Measurements from ENCODE around the gene CACNG5. TPM values are rescaled to one million over a fixed set of nuclear protein-coding genes. Genes with fewer than 3 reads are reported as not detected.

The CACNG5 gene
- total and polyA plus RNA-seq, 3 donors from 2014 or later: 0.55 TPM; not detected in 2

DNA sequence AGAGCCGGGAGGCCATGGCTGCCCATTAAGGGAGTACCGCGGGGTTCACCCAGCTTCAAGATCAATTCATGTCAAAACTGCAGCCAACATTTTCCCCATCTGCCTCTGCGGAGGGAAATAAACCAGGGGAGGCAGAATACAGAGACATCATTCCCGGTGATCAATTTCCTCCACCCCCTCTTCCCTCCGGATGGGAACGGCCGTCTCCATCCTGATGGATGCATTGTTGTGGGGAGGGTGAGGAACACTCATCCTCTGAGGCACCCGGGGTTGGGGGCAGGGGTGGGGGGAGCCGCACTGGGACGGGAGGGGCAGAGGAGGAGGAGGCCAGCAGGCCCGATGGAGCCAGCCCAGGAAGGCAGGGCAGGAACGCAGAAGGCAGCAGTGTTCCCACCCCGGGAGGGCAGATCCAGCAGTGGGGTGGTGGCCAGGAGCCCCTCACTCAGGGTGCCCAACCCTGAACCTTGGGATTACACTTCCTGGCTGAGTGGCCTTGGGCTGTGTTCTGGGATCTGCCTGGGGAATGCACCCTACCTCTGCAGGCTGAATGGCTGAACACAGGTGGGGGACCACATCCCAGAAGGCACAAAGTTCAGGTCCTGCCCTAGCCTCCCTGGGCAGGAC lies 14.2 kb downstream of the CACNG5 start:
- 74 to 79% methylated on average over 11 to 14 of the region's 14 CpGs for WGBS, 2 donors

DNA sequence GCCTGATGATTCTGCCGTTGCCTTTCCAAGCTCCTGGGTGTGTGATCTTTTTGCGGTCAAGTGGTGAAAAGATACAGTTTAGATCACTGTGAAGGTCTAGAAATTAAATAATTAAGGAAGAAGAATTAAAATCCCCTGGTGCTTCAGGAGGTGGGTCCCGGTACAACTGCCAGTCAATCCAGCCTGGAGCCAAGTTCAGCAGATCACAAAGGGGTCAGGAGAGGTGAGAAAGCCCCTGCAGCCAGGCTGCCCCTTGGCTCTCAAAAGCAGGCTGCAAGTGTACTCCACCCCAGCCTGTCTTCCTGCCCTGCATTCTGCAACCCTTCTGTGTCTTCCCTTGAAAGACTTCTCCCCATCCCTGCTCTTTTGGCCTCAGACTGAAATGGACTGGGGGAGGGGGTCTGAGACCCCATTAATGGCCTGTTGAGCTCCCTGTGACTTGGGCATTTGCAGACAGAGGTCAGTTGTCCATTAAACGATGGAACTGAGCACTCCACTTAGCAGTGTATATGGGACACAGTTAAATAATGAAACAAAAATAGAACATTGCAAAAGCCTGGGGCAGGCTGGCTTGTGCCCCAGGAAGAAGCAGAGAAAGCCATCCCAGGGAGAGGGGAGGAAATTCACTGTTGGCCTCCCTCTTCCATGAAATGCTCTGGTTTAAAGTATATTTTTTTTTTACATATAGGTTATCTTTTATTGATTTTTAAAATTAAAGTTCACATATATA lies 15.1 kb downstream of the CACNG5 start:
- no peaks in the 10 kb centered on the region for H3K4me1 ChIP-seq
- H3K36me3 ChIP-seq (ENCODE audit: low read depth, missing control alignments): no peaks in the 10 kb centered on the region
- TF ChIP-seq, protein P1, sequence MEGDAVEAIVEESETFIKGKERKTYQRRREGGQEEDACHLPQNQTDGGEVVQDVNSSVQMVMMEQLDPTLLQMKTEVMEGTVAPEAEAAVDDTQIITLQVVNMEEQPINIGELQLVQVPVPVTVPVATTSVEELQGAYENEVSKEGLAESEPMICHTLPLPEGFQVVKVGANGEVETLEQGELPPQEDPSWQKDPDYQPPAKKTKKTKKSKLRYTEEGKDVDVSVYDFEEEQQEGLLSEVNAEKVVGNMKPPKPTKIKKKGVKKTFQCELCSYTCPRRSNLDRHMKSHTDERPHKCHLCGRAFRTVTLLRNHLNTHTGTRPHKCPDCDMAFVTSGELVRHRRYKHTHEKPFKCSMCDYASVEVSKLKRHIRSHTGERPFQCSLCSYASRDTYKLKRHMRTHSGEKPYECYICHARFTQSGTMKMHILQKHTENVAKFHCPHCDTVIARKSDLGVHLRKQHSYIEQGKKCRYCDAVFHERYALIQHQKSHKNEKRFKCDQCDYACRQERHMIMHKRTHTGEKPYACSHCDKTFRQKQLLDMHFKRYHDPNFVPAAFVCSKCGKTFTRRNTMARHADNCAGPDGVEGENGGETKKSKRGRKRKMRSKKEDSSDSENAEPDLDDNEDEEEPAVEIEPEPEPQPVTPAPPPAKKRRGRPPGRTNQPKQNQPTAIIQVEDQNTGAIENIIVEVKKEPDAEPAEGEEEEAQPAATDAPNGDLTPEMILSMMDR (IDR thresholded peaks at IDR 0.05): no peak
- TF ChIP-seq POLR2A (IDR thresholded peaks at IDR 0.05): no peak
- DNase-seq: no peak
- intact Hi-C loops (cut with DNase I; ENCODE audit: low total_unique reads): no loop called here
- H3K27ac ChIP-seq: no peak overlapping the region
- H3K4me3 ChIP-seq: no peak overlapping the region
- WGBS, 2 donors: 68 to 76% methylated on average over 4 of the region's 4 CpGs
- no peaks in the 10 kb centered on the region for H3K9me3 ChIP-seq
- H3K27me3 ChIP-seq: no peaks in the 10 kb centered on the region

More for the DNA sequence above, 14.2 kb downstream of the CACNG5 start:
- H3K4me3 ChIP-seq: no peak overlapping the region
- no peaks in the 10 kb centered on the region for H3K4me1 ChIP-seq
- no peak for DNase-seq
- H3K36me3 ChIP-seq (ENCODE audit: low read depth, missing control alignments): no peaks in the 10 kb centered on the region
- no peaks in the 10 kb centered on the region for H3K27me3 ChIP-seq
- H3K27ac ChIP-seq: no peak overlapping the region
- H3K9me3 ChIP-seq: no peaks in the 10 kb centered on the region
- TF ChIP-seq POLR2A (IDR thresholded peaks at IDR 0.05): no peak
- TF ChIP-seq, protein P1 (IDR thresholded peaks at IDR 0.05): no peak
- intact Hi-C loops (cut with DNase I; ENCODE audit: low total_unique reads): no loop called here

DNA sequence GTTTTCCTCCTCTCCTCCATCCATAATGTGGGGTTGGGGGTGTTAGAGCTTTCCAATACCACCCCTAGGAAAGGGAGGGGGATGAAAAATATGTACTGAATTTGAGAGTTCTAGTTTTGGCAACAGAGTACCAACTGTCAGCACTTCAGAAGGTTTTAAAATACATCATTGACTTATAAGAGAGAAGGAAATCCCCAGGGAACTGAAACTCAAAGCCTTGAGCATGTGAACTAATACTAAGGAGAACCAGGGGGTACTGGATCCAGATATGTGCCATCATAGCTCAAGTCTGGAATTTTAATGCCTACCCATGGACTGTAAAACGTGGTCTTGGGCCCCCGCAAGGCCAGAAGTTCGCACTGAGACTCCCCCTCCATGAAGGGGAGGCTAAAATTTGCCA lies 15.8 kb downstream of the CACNG5 start:
- Histone ChIP-seq H3K9me3 (no peaks in the 10 kb centered on the region), H3K4me3 (no peak overlapping the region), H3K36me3 (ENCODE audit: low read depth, missing control alignments) (no peaks in the 10 kb centered on the region), H3K4me1 (no peaks in the 10 kb centered on the region), H3K27me3 (no peaks in the 10 kb centered on the region), H3K27ac (no peak overlapping the region)
- 62 to 96% methylated on average over 3 of the region's 3 CpGs for WGBS, 2 donors
- intact Hi-C loops (cut with DNase I; ENCODE audit: low total_unique reads): no loop called here
- no peak for DNase-seq
- TF ChIP-seq POLR2A (IDR thresholded peaks at IDR 0.05): no peak
- TF ChIP-seq, protein P1 (IDR thresholded peaks at IDR 0.05): no peak

DNA sequence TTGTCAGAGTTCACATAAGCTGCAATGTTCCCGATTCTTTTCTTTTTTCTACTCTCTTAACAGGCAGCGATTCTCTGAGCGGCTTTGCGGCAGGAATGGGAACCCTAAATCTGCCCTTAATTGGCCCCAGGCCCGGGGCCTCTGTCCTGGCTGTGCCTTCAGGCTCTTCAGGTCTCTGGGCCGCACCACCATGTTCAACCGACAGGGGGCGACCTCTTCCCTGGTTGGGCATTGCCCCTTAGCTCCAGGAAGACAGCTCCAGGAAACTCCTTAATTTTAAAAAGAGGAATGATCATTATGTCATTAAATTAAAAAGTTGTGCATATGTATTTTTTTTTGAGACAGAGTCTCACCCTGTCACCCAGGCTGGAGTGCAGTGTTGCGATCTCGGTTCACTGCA lies 20.3 kb downstream of the CACNG5 start:
- no peaks in the 10 kb centered on the region for H3K9me3 ChIP-seq
- no peaks in the 10 kb centered on the region for H3K4me1 ChIP-seq
- H3K27ac ChIP-seq: no peak overlapping the region
- 72 to 77% methylated on average over 10 of the region's 10 CpGs for WGBS, 2 donors
- TF ChIP-seq, protein P1 (IDR thresholded peaks at IDR 0.05): peak in 2 of 3 experiments; percentile 14 to 34
- TF ChIP-seq POLR2A (IDR thresholded peaks at IDR 0.05): no peak
- no peak overlapping the region for H3K4me3 ChIP-seq
- intact Hi-C loops (cut with DNase I; ENCODE audit: low total_unique reads): no loop called here
- DNase-seq: peak; percentile 51
- no peaks in the 10 kb centered on the region for H3K27me3 ChIP-seq
- H3K36me3 ChIP-seq (ENCODE audit: low read depth, missing control alignments): no peaks in the 10 kb centered on the region
